Spleen (tissue), 13 donors: ENCODE data around the gene CCDC175. TPM values are rescaled to one million over a fixed set of nuclear protein-coding genes. Genes with fewer than 3 reads are reported as not detected.
A peak's percentile ranks its signal among the peaks of the same experiment; 100 is the strongest.

ENCODE experiments used
- DNase-seq: peaks from one replicate; pipeline ENCODE4 v3.0.0-alpha.2; 2020
- H3K27ac ChIP-seq, 8 donors: fragments of 200-600 bp; sonication (generic) in 7 of 8; 1 replicate in 4 of 8; 2 replicates in 4 of 8; pipeline versions ENCODE4 v1.5.0 to v1.8.0; 2016 to 2021; ENCODE audit warnings: inconsistent platforms in 4 of 8, mild to moderate bottlenecking in 4 of 8, moderate library complexity in 1 of 8
- H3K27me3 ChIP-seq, 7 donors: fragments of 200-600 bp; sonication (generic) in 6 of 7; replicated peaks in 1 of 7; 1 replicate in 4 of 7; 2 replicates in 3 of 7; pipeline versions ENCODE4 v1.5.0 to v1.8.0; 2016 to 2021; ENCODE audit warnings: inconsistent platforms in 3 of 7, mild to moderate bottlenecking in 1 of 7
- H3K36me3 ChIP-seq, 6 donors: fragments of 200-600 bp; sonication (generic) in 5 of 6; 1 replicate in 4 of 6; 2 replicates in 2 of 6; pipeline versions ENCODE4 v1.5.0 to v1.8.0; 2016 to 2021; ENCODE audit warnings: inconsistent platforms in 2 of 6
- H3K4me1 ChIP-seq, 6 donors: fragments of 200-600 bp; sonication (generic) in 5 of 6; 1 replicate in 3 of 6; 2 replicates in 3 of 6; pipeline versions ENCODE4 v1.5.0 to v1.8.0; 2016 to 2021; ENCODE audit warnings: inconsistent platforms in 3 of 6
- H3K4me3 ChIP-seq, 8 donors: fragments of 200-600 bp; sonication (generic) in 7 of 8; 1 replicate in 4 of 8; 2 replicates in 4 of 8; pipeline versions ENCODE4 v1.5.0 to v1.8.0; 2016 to 2021; ENCODE audit warnings: inconsistent platforms in 4 of 8, mild to moderate bottlenecking in 4 of 8, moderate library complexity in 2 of 8
- H3K9me3 ChIP-seq, 8 donors: fragments of 200-600 bp; sonication (generic) in 7 of 8; 1 replicate in 4 of 8; 2 replicates in 4 of 8; pipeline versions ENCODE4 v1.5.0 to v1.8.0; 2016 to 2021; ENCODE audit warnings: inconsistent platforms in 4 of 8
- POLR2A ChIP-seq, 3 donors: fragments of 450-650 bp; IDR thresholded peaks; one replicate each; pipeline ENCODE4 v1.5.1; 2017; ENCODE audit warnings: antibody characterized with exemption in 3 of 3, mild to moderate bottlenecking in 1 of 3
- POLR2AphosphoS5 ChIP-seq, 3 donors: sonication (generic); formaldehyde crosslinking; IDR thresholded peaks; one replicate each; pipeline ENCODE4 v1.5.1; 2017; ENCODE audit warnings: antibody characterized with exemption in 3 of 3
- WGBS, 5 donors: extraction: QIAGEN DNeasy Blood & Tissue Kit in 3 of 5; methylation state at CpG; one replicate each; pipeline versions ENCODE4 v1.1.5 to v1.1.7; 2013 to 2018; 5-methylcytosine and 5-hydroxymethylcytosine counted together
- intact Hi-C: fragments of 100-400 bp; cut with DNase I; formaldehyde crosslinking; loops from one replicate; pipeline ENCODE4 v1.15.0; 2023; ENCODE audit warnings: low total_unique reads
- long read RNA-seq, 2 donors: transcript quantifications; one replicate each; lab custom pipeline, GENCODE V29; 2026
- polyA plus RNA-seq, 3 donors: library from polyadenylated mRNA; stranded (reverse); fragments of 200-250 nt; gene quantifications; one replicate each; pipeline ENCODE4 v1.2.1, GENCODE V29; 2013
- total RNA-seq, 7 donors: library from RNA; depleted of rRNA in 3 of 7; stranded (reverse); fragments of >200 nt in 3 of 7; fragmentation: NEBNext Ultra II Directional in 4 of 7; extraction: Animal tissue kit (Norgen Biotek cat#: 25700) in 4 of 7; gene quantifications; one replicate each; pipeline versions ENCODE4 v1.1.0 to v1.2.1, GENCODE V29; 2016 to 2021
- TF ChIP-seq, protein P1 (sequence below), 11 experiments: fragments of 200-600 bp in 7 of 11; fragments of 450-650 bp in 4 of 11; sonication (generic) in 4 of 11; IDR thresholded peaks in 8 of 11; conservative IDR thresholded peaks in 3 of 11; 1 replicate in 7 of 11; 2 replicates in 4 of 11; pipeline versions ENCODE4 v1.4.0 to v1.8.0; 2016 to 2021; ENCODE audit warnings: antibody characterized with exemption in 11 of 11, inconsistent platforms in 4 of 11, mild to moderate bottlenecking in 1 of 11
- donor health status: healthy with polysubstance abuse.
- donor health status: DM: no; HTN: no; CAD: no; lungs with moderate emphysema.
- donor health status: DM: no; HTN: no; CAD: no.
- donor health status: Bipolar disorder and iron deficiency.
- donor health status: healthy.
- donor health status: DM: no; HTN: no; CAD: no.
- donor health status: DM: yes; HTN: yes; CAD: no.

CCDC175 gene
- total RNA-seq (1 to 10 TPM in 1 of 7 donors, under 1 TPM in 4, not detected in 2; 0.34 to 1.9 (median 0.43) TPM), polyA plus RNA-seq (not detected)
- long read RNA-seq, donor 1: 0 reads
- long read RNA-seq, donor 2: 0 reads

DNA sequence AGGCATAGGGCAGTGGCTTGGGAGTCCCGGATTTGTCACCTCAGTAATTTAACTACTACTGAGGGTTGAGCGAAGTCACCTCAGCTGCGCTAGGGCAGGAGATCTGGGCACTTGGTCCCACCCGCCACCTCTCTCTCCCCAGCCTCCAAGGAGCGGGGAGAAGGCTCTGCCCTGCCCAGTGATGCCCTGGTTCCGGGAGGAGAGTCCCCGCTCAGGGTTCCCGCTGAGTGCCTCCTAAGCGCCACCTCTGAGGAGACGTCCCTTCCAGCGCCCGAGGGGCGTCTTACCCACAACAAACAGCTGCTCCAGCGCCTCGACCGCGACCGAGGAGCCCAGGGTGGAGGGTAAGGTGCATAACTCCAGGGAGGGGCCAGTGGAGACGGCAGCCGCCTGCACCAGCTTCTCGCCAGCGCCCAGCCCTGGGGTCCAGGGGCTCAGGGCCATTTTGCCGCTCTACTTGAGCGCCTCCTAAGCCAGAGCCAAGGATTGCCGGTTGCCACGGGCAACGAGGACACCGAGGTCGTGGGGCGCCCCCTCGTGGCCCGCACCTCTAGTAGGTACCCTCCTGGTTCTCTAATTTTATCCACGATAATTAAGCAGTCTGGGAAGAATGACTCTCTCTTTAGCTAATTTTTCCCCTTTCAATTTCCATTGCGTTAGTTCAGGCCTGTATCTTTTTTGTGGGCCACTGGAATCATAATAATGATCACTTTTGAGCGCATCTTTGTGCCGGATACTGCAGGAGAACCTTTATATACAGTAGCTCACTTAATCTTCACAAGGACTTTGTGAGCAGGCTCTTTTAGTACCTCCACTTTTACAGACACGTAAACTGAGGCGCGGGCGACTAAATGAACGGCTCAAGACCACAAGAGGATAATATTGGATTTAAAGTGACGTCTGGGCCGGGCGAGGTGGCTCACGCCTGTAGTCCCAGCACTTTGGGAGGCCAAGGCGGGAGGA is at the start of gene CCDC175:
Gene CCDC175 (minus strand): TSS at position 481 of the 963 bp plus-strand sequence. CDS start 37 bp downstream, at position 444.
- WGBS, 5 donors: 17 to 29% (median 18%) methylated on average over 29 to 46 of the region's 46 CpGs

DNA sequence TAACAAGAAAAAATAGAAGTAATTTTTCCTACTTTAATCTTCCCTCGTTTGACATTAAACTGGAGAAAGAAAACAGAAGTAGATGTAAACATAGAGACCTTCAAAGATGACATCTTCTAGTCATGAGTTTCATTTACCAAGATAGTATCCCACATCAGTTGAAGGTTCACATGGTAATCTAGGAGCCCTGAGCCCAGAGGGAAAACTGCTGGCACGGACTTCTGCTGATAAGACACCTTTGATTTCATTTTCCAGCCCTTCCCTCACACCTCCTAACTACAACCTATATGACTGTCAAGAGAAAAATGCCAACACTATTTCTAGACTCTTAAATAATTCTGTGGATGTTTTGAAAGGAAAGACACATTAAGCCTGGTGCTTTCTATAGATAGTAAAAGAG is 46.0 kb upstream of the CCDC175 start:
- intact Hi-C loops: no loop called here
- Histone ChIP-seq H3K9me3 (peaks cover 0 to under 1% (median 0%) of the 10 kb centered on the region in 8 donors), H3K27ac (no peak overlapping the region), H3K27me3 (no peaks in the 10 kb centered on the region), H3K4me1 (no peaks in the 10 kb centered on the region), H3K4me3 (no peak overlapping the region), H3K36me3 (no peaks in the 10 kb centered on the region)
- TF ChIP-seq POLR2A (IDR thresholded peaks at IDR 0.05): no peak
- TF ChIP-seq, protein P1, sequence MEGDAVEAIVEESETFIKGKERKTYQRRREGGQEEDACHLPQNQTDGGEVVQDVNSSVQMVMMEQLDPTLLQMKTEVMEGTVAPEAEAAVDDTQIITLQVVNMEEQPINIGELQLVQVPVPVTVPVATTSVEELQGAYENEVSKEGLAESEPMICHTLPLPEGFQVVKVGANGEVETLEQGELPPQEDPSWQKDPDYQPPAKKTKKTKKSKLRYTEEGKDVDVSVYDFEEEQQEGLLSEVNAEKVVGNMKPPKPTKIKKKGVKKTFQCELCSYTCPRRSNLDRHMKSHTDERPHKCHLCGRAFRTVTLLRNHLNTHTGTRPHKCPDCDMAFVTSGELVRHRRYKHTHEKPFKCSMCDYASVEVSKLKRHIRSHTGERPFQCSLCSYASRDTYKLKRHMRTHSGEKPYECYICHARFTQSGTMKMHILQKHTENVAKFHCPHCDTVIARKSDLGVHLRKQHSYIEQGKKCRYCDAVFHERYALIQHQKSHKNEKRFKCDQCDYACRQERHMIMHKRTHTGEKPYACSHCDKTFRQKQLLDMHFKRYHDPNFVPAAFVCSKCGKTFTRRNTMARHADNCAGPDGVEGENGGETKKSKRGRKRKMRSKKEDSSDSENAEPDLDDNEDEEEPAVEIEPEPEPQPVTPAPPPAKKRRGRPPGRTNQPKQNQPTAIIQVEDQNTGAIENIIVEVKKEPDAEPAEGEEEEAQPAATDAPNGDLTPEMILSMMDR (IDR thresholded peaks at IDR 0.05 in 8 of 11, conservative IDR thresholded peaks at IDR 0.05 in 3 of 11): no peak
- no peak for TF ChIP-seq POLR2AphosphoS5 (IDR thresholded peaks at IDR 0.05)
- WGBS, 5 donors: 63 to 77% (median 70%) methylated on average over 2 of the region's 2 CpGs
- no peak for DNase-seq

More for the DNA sequence above, at the start of gene CCDC175:
- peak in 2 of 3 donors; percentile 34 to 57 for TF ChIP-seq POLR2AphosphoS5 (IDR thresholded peaks at IDR 0.05)
- TF ChIP-seq POLR2A (IDR thresholded peaks at IDR 0.05): no peak
- TF ChIP-seq, protein P1 (IDR thresholded peaks at IDR 0.05 in 8 of 11, conservative IDR thresholded peaks at IDR 0.05 in 3 of 11): peak; percentile 37 to 78 (median 63)
- Histone ChIP-seq H3K9me3 (no peaks in the 10 kb centered on the region), H3K27ac (no peak within 1 kb of the TSS), H3K4me1 (peaks cover 0 to 17% (median 13%) of the 10 kb centered on the region in 6 donors), H3K4me3 (peak within 1 kb of the TSS; percentile 34 to 71 (median 44)), H3K36me3 (no peaks in the 10 kb centered on the region), H3K27me3 (peaks cover 0 to 28% (median 0%) of the 10 kb centered on the region in 7 donors)
- intact Hi-C loops: no loop called here
- peak; percentile 95 for DNase-seq

DNA sequence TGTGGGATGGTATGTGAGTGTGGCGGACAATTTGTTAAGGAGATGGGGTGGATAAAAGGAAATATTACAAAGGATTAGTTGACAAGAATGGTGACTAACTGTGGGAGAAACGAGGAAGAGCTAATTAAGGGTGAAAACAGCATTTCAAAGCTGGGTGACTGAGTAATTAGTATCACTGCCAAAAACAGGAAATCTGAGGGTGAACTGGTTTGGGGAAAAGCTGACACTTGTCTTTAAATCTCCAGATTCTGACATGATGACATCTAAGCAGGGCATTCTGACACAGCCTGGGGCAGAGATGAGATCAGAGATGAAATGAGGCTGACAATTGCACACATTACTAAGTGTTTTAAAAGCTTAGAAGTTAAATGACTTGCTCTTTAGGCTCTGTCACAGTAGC is 42.4 kb upstream of the CCDC175 start:
- no peaks in the 10 kb centered on the region for H3K27me3 ChIP-seq
- no peaks in the 10 kb centered on the region for H3K4me1 ChIP-seq
- intact Hi-C loops: no loop called here
- no peak for DNase-seq
- no peak overlapping the region for H3K4me3 ChIP-seq
- H3K27ac ChIP-seq: no peak overlapping the region
- 55 to 73% (median 62%) methylated on average over 2 of the region's 2 CpGs for WGBS, 5 donors
- no peak for TF ChIP-seq POLR2A (IDR thresholded peaks at IDR 0.05)
- TF ChIP-seq, protein P1 (IDR thresholded peaks at IDR 0.05 in 8 of 11, conservative IDR thresholded peaks at IDR 0.05 in 3 of 11): no peak
- no peak for TF ChIP-seq POLR2AphosphoS5 (IDR thresholded peaks at IDR 0.05)
- peaks cover 0 to 16% (median 9%) of the 10 kb centered on the region in 8 donors for H3K9me3 ChIP-seq
- no peaks in the 10 kb centered on the region for H3K36me3 ChIP-seq

DNA sequence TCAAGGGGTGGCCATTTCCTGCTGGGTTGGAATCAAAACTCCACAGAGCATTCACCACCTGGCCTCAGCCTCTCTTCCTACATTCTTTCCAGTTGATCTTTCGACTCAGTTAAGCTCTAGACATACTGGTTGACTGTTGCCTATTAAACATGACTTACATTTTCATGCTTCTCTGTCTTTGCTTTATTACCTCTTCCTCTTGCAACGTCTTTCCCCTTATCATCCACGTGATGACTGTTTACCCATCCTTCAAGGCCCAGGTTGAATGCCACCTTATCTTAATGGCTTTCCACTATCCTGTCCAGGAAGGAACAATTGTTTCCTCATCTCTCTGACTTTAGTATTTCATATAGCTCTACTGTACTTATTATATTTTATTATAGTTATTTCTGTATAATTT is 24.4 kb upstream of the CCDC175 start:
- 37 to 57% (median 51%) methylated on average over 3 of the region's 3 CpGs for WGBS, 5 donors

More for the DNA sequence above, 24.4 kb upstream of the CCDC175 start:
- H3K27ac ChIP-seq: peak overlapping the region in 1 of 8 donors; percentile 1
- intact Hi-C loops: no loop called here
- DNase-seq: no peak
- H3K27me3 ChIP-seq: no peaks in the 10 kb centered on the region
- no peaks in the 10 kb centered on the region for H3K4me1 ChIP-seq
- H3K4me3 ChIP-seq: no peak overlapping the region
- TF ChIP-seq, protein P1 (IDR thresholded peaks at IDR 0.05 in 8 of 11, conservative IDR thresholded peaks at IDR 0.05 in 3 of 11): no peak
- no peak for TF ChIP-seq POLR2AphosphoS5 (IDR thresholded peaks at IDR 0.05)
- no peak for TF ChIP-seq POLR2A (IDR thresholded peaks at IDR 0.05)
- H3K36me3 ChIP-seq: no peaks in the 10 kb centered on the region
- no peaks in the 10 kb centered on the region for H3K9me3 ChIP-seq
